ENCODE measurements around the gene TLR8.
A peak's percentile ranks its signal among the peaks of the same experiment; 100 is the strongest.

TLR8 gene

DNA sequence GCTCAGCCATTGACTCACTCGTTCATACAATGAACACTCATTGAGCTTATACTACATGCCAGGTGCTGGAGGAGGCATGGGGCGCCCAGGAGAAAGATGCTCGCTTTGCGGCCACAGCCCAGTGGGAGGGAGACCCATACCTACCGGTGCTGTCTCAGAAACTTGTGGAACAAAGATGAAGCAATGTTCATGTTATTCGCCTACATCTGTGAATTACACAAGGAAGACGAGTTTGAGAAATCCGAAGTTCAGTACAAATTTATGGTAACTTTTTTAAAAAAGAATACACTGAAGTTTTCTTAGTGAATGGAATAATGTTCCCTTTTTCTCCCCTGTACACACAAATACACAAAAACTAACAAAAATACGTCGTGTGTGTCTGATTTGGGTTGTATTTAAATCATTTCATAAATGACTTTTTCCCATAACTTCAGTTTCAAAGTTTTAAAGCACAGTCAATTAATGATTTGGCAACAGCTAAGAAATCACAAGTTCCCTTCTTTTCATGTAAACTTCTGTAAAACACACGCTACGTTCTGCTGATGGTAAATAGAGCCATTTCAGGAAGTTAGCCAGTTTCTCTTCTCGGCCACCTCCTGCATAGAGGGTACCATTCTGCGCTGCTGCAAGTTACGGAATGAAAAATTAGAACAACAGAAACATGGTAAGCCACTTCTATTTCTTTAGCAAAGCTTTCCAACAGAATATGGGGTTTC is at the start of gene TLR8:
Gene TLR8, plus strand, starts transcription at position 575 of the 716 bp plus-strand sequence. Its CDS starts 87 bp downstream, at position 662.
- DNase-seq (ENCODE audit: low read depth, low spot score), result no peak

DNA sequence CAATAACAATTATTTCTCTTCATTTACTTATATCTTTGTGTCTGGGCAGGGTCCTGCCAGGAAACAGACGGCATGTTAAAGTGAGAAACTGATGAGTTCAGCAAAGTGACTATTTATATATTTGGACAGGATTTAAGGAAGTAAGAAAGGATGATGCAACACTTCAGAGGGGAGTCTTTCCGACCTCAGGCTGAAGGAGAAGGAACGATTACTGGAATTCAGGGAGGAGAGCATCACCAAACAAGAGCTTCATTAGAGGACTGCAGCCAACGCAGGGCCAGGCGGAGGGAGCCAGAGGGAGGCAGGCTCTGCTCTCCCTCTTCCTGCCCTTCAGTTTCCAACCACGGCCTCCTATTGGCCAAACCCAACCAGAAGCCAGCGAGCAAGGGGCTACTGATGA is 41.1 kb upstream of the TLR8 start:
- no peak for DNase-seq (ENCODE audit: low read depth, low spot score)

GRCh38 chrX:12866451-12867377 is 39.7 kb upstream of the TLR8 start, which contains the start of gene TLR7:
TSS of gene TLR7 (plus strand) at chrX:12867072. CDS start at chrX:12867579, 507 bp downstream.
- DNase-seq (ENCODE audit: low read depth, low spot score), result no peak

GRCh38 chrX:12867685-12868084 is 38.7 kb upstream of the TLR8 start:
- DNase-seq (ENCODE audit: low read depth, low spot score), result no peak

DNA sequence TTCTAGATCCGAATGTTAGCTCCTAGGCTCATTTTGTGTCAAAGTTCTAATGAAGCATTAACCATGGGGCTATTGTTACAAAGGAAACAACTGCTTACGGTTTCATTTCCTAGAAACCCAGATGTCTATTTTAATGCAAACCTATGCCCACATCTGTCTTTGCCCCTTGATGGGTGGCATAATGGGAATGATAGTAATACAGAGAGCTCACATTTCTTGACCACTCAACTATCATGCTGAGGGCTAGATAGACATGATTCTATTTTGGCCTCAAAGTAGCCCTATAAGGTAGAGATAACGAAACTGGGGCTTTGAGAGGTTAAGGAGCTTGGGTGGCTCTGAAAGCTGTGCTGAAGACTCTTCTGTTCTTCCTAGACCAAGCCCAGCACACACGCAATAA is 37.7 kb upstream of the TLR8 start:
- DNase-seq (ENCODE audit: low read depth, low spot score), result no peak

GRCh38 chrX:12871257-12871656 is 35.2 kb upstream of the TLR8 start:
- DNase-seq (ENCODE audit: low read depth, low spot score), result no peak

DNA sequence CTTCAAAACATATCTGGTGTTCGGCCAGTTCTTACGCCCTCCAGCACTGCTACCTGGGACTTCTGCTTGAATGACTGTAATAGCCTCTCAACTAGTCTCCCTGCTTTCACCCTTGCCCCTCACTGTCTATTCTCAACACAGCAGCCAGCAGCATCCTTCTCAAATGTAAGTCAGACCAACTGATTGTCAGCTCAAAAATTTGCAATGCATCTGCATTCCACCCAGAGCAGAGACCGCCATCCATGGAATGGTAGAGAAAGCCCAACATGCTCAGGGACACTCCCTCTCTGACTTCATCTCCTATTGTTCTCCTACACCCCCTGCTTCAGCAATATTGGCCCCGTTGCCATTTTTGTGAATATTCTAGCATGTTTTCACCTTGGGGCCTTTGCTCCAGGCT is 33.7 kb upstream of the TLR8 start:
- peak; percentile 59 for DNase-seq (ENCODE audit: low read depth, low spot score)

- no peak for DNase-seq (ENCODE audit: low read depth, low spot score)
These were observed 31.8 kb upstream of the TLR8 start for GRCh38 chrX:12874581-12874980.

DNA sequence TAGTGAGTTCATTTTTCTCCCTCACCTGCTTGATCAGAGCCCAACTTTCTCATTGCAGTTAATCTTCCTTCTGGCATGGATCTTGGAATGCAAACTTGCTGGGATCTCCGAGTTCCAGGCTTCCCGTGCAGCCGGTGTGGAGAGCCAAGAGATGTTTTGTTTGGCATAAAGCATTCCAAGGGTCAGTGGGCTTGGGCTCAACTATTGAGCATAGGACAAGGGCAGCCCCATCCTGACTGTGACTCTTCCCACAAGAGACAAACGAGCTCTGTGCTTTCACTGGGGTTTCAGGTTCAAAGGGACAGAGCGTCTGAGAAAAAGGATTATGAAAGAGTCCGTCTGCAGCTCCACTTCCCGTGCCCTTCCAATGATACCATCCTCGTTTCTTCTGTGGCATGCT is 29.0 kb upstream of the TLR8 start:
- no peak for DNase-seq (ENCODE audit: low read depth, low spot score)

GRCh38 chrX:12878536-12878935 is 27.9 kb upstream of the TLR8 start:
- no peak for DNase-seq (ENCODE audit: low read depth, low spot score)

DNA sequence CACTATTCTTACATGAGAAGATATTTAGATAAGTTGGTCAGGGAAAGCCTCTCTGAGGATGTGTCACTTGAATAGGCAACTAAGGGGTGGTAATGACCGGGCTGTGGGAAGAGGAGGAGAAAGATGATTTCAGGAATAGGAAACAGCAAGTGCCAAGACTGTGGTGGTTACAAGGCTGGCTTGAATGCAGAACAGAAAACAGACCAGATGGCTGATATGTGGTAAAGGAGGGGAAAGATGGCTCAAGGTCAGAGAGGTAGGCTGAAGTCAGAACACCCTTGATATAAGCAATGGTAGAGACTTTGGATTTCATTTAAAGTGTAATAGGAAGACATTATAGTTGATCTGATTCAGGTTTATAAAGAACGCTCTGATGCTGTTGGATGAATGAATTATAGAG is 24.5 kb upstream of the TLR8 start:
- DNase-seq (ENCODE audit: low read depth, low spot score), result no peak

DNA sequence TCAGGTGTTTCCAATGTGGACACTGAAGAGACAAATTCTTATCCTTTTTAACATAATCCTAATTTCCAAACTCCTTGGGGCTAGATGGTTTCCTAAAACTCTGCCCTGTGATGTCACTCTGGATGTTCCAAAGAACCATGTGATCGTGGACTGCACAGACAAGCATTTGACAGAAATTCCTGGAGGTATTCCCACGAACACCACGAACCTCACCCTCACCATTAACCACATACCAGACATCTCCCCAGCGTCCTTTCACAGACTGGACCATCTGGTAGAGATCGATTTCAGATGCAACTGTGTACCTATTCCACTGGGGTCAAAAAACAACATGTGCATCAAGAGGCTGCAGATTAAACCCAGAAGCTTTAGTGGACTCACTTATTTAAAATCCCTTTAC is 20.9 kb upstream of the TLR8 start:
- no peak for DNase-seq (ENCODE audit: low read depth, low spot score)

- DNase-seq (ENCODE audit: low read depth, low spot score), result no peak
These were observed 19.9 kb upstream of the TLR8 start for GRCh38 chrX:12886545-12886944.

DNA sequence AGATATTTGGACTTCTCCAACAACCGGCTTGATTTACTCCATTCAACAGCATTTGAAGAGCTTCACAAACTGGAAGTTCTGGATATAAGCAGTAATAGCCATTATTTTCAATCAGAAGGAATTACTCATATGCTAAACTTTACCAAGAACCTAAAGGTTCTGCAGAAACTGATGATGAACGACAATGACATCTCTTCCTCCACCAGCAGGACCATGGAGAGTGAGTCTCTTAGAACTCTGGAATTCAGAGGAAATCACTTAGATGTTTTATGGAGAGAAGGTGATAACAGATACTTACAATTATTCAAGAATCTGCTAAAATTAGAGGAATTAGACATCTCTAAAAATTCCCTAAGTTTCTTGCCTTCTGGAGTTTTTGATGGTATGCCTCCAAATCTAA is 19.3 kb upstream of the TLR8 start:
- no peak for DNase-seq (ENCODE audit: low read depth, low spot score)

- DNase-seq (ENCODE audit: low read depth, low spot score), result no peak
These were observed 18.7 kb upstream of the TLR8 start for GRCh38 chrX:12887767-12888166.

GRCh38 chrX:12890467-12890866 is 16.0 kb upstream of the TLR8 start:
- no peak for DNase-seq (ENCODE audit: low read depth, low spot score)

DNA sequence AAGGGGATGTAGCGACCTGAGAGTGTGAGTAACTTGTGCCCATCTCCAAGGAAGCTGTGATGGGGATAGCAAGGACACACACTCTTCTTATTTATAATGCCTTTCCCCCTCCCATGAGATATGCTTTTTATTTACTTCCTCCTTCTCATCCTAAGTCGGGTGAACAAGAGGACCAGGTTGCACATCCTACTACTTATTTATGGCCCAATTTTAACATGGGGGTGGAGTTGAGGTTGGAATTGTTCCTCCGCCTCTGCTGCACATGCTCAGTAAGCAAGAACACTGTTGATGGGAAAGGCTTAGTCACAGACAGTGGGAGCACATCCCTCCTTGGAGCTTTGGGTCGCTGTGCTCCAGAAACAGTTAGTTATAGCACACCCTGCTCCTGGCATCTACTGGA is 15.2 kb upstream of the TLR8 start:
- DNase-seq (ENCODE audit: low read depth, low spot score), result no peak

DNA sequence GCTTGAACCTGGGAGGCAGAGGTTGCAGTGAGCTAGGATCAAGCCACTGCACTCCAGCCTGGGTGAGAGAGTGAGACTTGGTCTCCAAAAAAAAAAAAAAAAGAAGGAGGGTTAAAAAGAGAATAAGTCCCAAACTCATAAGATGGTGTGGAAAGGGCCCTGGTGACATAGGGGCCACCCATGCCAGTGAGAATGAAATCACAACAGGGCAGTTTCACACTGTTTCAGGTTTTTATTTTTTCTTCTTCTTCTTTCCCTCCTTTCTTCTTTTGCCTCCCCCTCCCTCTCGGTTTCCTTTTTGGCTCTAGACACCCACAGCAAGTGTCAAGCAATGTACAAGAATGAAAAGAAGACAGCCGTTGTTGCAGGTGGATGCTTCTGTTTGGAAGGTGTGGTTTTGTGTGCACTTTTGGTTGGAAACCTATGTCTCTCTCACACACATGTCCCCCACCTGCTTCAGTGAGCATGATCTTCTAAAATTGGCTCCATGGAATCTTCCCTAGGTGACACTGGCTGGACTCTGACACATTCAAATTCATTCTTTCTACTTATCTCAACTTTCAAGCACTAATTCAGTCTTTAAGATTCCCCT is 14.4 kb upstream of the TLR8 start:
- DNase-seq (ENCODE audit: low read depth, low spot score), result no peak

- DNase-seq (ENCODE audit: low read depth, low spot score), result no peak
These were observed 13.7 kb upstream of the TLR8 start for GRCh38 chrX:12892716-12893115.

DNA sequence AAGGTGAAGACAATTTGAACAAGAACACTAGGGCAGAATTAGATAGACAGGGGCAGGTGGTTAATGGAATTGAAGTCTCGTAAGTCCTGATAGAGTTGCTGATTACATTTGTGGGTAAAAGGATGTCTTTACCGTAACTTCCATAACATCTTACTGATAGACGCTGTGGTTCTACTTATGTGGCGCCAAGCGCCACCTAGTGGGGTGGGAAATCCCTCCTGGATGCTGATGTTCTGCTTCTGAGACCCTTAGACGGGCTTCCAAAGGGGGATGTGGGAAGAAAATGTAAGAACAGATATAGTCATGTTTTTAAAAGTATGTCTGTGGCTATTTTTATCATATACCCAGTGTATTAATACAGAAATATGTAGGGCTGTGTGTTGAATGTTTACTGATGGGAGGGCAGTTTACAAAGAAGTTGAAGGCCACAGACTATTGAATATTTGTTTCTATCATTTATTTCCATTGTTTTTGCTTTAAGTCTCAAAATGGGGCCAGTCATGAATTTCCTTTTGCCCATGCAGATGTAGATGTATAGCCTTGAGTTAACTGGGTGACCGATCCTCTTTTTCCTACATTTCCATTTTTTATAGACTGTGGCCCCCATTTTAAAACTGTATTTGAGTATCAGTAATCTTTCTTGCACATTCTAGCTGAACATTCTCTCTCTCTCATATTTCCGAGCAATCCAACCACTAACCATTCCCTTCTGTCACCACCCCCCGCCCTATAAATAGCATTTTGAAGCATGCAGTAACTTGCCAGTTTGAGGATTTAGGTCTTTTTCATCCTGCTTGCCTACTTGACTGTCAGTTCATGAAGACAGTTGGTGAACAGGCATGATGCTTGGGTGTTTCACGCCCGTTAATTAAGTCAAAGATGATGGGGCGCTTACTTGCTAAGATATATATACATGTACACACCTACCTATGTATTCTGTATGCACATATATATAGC is 12.1 kb upstream of the TLR8 start:
- peak; percentile 45 for DNase-seq (ENCODE audit: low read depth, low spot score)

- no peak for DNase-seq (ENCODE audit: low read depth, low spot score)
These were observed 10.6 kb upstream of the TLR8 start for GRCh38 chrX:12895866-12896265.
